Thyroid gland (tissue), 4 donors: Measurements from ENCODE around the gene ZSCAN2. TPM values are rescaled to one million over a fixed set of nuclear protein-coding genes. Genes with fewer than 3 reads are reported as not detected.
"Not testable (repeated sequence)": the region's sequence is repeated elsewhere in the genome, so short reads cannot be mapped to it uniquely, and the experiment has no call there.

ENCODE experiments used
- DNase-seq, 2 donors: peaks; one replicate each; pipeline ENCODE4 v3.0.0-alpha.2; 2019
- H3K27ac ChIP-seq, 3 donors: fragments of 200-600 bp; sonication (generic); 1 replicate in 2 of 3; 2 replicates in 1 of 3; pipeline ENCODE4 v1.5.1; 2016 to 2019; ENCODE audit warnings: mild to moderate bottlenecking in 1 of 3, moderate library complexity in 1 of 3
- H3K27me3 ChIP-seq: fragments of 200-600 bp; sonication (generic); one replicate; pipeline ENCODE4 v1.5.1; 2019
- H3K36me3 ChIP-seq, 2 donors: fragments of 200-600 bp; sonication (generic); one replicate each; pipeline ENCODE4 v1.5.1; 2016 to 2019
- H3K4me1 ChIP-seq, 2 donors: fragments of 200-600 bp; sonication (generic); one replicate each; pipeline ENCODE4 v1.5.1; 2017 to 2019
- H3K4me3 ChIP-seq, 3 donors: fragments of 200-600 bp; sonication (generic); replicated peaks in 1 of 3; 1 replicate in 2 of 3; 2 replicates in 1 of 3; pipeline ENCODE4 v1.5.1; 2016; ENCODE audit warnings: mild to moderate bottlenecking in 1 of 3
- H3K9me3 ChIP-seq: fragments of 200-600 bp; sonication (generic); one replicate; pipeline ENCODE4 v1.5.1; 2017
- POLR2A ChIP-seq, 2 donors: fragments of 450-650 bp; IDR thresholded peaks; one replicate each; pipeline ENCODE4 v1.6.1; 2017; ENCODE audit warnings: antibody characterized with exemption in 2 of 2, mild to moderate bottlenecking in 2 of 2, moderate library complexity in 1 of 2
- WGBS, 2 donors: methylation state at CpG; one replicate each; pipeline ENCODE4 v1.1.5; 2017; 5-methylcytosine and 5-hydroxymethylcytosine counted together
- intact Hi-C: fragments of 100-400 bp; cut with DNase I; formaldehyde crosslinking; loops from one replicate; pipeline ENCODE4 v1.15.1; 2023
- total RNA-seq, 4 donors: library from RNA; depleted of rRNA; stranded (reverse); fragments of >200 nt; gene quantifications; one replicate each; pipeline ENCODE4 v1.2.3, GENCODE V29; 2016
- TF ChIP-seq, protein P1 (sequence below), 6 experiments: fragments of 200-600 bp in 3 of 6; fragments of 450-650 bp in 3 of 6; sonication (generic) in 3 of 6; IDR thresholded peaks; one replicate each; pipeline ENCODE4 v1.5.1; 2016 to 2019; ENCODE audit warnings: antibody characterized with exemption in 6 of 6, mild to moderate bottlenecking in 2 of 6, inconsistent platforms in 1 of 6, moderate library complexity in 1 of 6

ZSCAN2 gene
- total RNA-seq = 10 to 100 TPM in 2 of 4 donors, 1 to 10 TPM in 2; 9.1 to 22.7 (median 11.7) TPM

DNA sequence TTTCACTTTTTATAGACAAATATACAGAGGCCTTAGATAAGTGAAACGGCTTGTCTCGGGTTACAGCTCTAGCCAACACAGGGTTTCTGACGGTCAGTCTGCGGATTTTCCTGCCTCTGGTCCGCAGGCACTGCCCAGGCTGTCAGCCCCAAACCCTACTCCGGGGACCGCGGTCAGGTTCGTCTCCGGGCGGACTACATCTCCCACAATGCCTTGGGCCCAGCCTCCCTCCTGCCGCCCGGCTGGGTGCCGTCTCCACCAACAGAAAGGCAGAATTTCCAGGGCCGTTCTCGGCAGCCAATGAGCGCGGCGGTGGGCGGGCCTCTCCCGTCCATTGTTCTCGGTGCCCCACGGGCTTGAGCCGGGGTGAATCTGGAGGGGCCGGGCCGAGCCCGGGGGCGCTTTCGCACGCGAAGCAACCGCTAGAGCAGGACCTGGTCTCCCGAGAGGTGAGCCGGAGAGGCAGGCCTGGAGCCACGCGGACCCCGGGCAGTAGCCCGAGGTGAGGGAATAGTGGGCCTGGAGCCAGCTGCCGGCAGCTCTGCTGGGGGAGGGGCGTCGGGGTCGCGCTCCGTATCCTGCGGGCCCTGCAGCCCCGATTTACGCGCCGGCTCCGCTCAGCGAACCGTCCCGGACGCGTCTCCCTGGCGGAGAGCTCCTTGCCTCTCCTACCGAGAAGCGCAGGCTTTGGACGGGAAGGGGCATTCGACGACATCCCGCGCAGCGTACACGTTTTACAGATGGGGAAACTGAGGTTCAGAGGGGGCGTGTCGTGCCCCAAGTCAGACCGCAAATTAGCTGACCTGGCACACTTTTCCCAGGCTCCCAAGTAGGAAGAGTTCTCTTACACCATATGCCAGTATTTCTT is at the start of gene ZSCAN2:
Gene ZSCAN2 (plus strand): TSS at position 323 of the 868 bp plus-strand sequence. CDS start 2,919 bp downstream, outside the sequence.
- DNase-seq = peak; percentile 96 to 97
- Histone ChIP-seq H3K4me3 (peak within 1 kb of the TSS; percentile 57 to 94 (median 74)), H3K27ac (peak within 1 kb of the TSS in 2 of 3 donors; percentile 27 to 66), H3K36me3 (no peaks in the 10 kb centered on the region), H3K4me1 (peaks cover 8% of the 10 kb centered on the region in 2 donors), H3K27me3 (no peaks in the 10 kb centered on the region), H3K9me3 (no peaks in the 10 kb centered on the region)
- 0 to 2% methylated on average over 21 to 43 of the region's 68 CpGs for WGBS, 2 donors
- TF ChIP-seq, protein P1, sequence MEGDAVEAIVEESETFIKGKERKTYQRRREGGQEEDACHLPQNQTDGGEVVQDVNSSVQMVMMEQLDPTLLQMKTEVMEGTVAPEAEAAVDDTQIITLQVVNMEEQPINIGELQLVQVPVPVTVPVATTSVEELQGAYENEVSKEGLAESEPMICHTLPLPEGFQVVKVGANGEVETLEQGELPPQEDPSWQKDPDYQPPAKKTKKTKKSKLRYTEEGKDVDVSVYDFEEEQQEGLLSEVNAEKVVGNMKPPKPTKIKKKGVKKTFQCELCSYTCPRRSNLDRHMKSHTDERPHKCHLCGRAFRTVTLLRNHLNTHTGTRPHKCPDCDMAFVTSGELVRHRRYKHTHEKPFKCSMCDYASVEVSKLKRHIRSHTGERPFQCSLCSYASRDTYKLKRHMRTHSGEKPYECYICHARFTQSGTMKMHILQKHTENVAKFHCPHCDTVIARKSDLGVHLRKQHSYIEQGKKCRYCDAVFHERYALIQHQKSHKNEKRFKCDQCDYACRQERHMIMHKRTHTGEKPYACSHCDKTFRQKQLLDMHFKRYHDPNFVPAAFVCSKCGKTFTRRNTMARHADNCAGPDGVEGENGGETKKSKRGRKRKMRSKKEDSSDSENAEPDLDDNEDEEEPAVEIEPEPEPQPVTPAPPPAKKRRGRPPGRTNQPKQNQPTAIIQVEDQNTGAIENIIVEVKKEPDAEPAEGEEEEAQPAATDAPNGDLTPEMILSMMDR (IDR thresholded peaks at IDR 0.05) = peak in 1 of 6 experiments; percentile 1
- TF ChIP-seq POLR2A (IDR thresholded peaks at IDR 0.05) = peak in 1 of 2 donors; percentile 60
- intact Hi-C loops = loop anchor here (5.0 kb wide), 1 partner anchor 41 kb away; no protein-coding TSS in a partner anchor

DNA sequence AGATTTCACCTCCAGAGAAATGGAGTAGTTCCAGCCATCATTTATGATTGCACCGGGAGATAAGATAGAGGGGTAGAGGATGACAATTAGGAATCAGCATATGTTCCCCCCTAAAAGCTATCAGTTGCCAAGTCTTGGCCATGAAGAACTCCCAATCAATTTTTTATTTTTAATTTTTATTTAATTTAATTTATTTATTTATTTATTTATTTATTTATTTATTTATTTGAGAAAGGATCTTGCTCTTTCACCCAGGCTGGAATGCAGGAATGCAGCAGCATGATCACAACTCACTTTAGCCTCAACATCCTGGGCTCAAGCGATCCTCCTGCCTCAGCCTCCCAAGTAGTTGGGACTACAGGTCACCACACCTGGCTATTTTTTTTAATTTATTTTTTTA is 49.2 kb upstream of the ZSCAN2 start:
- H3K36me3 ChIP-seq, H3K27me3 ChIP-seq, intact Hi-C loops, H3K4me3 ChIP-seq, H3K27ac ChIP-seq, H3K9me3 ChIP-seq, DNase-seq: not testable (repeated sequence)
- H3K4me1 ChIP-seq = peaks cover 10 to 16% of the 10 kb centered on the region in 2 donors
- 96 to 98% methylated on average over 2 of the region's 2 CpGs for whole genome bisulfite sequencing, 2 donors

DNA sequence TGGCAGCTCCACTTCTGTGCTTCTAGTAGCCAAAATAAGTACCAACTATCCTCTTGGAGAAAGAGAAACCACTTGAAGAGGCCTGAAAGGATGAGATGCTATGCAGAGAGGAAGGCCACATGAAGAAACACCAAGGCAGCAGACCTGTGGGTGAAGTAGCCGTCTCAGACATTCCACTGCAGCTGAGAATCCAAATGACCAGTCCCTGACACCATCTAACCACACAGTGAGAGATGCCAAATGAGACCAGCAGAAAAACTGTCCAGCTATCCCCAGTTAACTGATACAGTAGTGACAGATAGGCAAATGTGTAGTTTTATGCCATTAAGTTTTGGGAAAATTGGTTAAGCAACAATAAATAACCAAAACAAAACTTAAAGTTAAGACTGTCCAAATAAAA is 47.9 kb upstream of the ZSCAN2 start:
- peaks cover 10 to 16% of the 10 kb centered on the region in 2 donors for H3K4me1 ChIP-seq
- H3K36me3 ChIP-seq = no peaks in the 10 kb centered on the region
- H3K9me3 ChIP-seq = no peaks in the 10 kb centered on the region
- intact Hi-C loops = no loop called here
- no peaks in the 10 kb centered on the region for H3K27me3 ChIP-seq
- DNase-seq = no peak
- 76 to 89% methylated on average over 1 of the region's 1 CpG for WGBS, 2 donors
- TF ChIP-seq, protein P1 (IDR thresholded peaks at IDR 0.05) = no peak
- no peak for TF ChIP-seq POLR2A (IDR thresholded peaks at IDR 0.05)
- no peak overlapping the region for H3K27ac ChIP-seq
- H3K4me3 ChIP-seq = no peak overlapping the region

DNA sequence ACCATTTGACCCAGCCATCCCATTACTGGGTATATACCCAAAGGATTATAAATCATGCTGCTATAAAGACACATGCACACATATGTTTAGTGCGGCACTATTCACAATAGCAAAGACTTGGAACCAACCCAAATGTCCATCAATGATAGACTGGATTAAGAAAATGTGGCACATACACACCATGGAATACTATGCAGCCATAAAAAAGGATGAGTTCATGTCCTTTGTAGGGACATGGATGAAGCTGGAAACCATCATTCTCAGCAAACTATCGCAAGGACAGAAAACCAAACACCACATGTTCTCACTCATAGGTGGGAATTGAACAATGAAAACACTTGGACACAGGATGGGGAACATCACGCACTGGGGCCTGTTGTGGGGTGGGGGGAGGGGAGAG is 44.1 kb upstream of the ZSCAN2 start:
- H3K4me3 ChIP-seq, H3K36me3 ChIP-seq, H3K27me3 ChIP-seq, intact Hi-C loops, DNase-seq, H3K9me3 ChIP-seq, H3K27ac ChIP-seq: not testable (repeated sequence)
- H3K4me1 ChIP-seq = peaks cover 10 to 16% of the 10 kb centered on the region in 2 donors
- WGBS, 2 donors = 96 to 100% methylated on average over 2 to 3 of the region's 3 CpGs

DNA sequence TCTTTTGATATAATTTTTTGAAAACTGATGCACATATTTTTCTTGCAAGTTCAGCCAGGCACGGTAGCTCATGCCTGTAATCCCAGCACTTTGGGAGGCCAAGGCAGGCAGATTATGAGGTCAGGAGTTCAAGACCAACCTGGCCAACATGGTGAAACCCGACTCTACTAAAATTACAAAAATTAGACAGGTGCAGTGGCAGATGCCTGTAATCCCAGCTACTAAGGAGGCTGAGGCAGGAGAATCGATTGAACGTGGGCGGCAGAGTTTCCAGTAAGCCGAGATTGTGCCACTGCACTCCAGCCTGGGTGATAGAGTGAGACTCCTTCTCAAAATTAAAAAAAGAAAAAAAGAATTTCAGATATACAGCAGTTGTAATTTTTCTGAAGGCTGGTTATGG is 32.8 kb upstream of the ZSCAN2 start:
- WGBS, 2 donors = 93% methylated on average over 6 of the region's 6 CpGs
- DNase-seq, H3K4me1 ChIP-seq, intact Hi-C loops, H3K36me3 ChIP-seq, H3K27me3 ChIP-seq, H3K9me3 ChIP-seq, H3K27ac ChIP-seq, H3K4me3 ChIP-seq: not testable (repeated sequence)

DNA sequence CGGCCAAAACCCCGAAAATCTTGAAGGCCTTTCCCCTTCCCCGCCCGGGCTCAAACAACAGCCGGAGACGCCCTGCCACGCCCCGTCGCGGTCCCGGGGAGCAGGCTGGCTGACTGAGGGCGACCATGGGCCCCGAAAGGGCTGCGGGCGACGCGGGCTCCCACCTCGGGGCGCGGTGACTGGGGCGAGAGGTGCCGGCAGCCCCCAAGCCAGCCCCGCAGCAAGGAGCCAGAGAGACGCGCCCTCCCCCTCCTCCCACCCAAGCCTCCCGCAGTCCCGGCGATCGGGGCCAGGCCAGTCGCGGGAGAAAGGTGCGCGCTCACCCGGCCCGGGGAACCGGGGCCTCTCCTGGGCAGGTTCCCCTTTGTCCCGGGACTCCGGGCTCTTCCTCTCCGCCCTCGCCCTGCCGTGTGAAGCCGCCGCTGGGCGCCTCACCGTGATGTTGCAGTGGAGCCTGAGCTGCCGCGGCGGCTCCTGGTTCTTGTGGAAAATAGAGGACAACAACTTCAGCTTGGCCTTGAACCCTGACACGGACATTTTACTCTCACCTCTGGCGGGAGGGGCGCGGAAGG is 30.6 kb upstream of the ZSCAN2 start:
- Histone ChIP-seq H3K9me3 (no peaks in the 10 kb centered on the region), H3K36me3 (no peaks in the 10 kb centered on the region), H3K27ac (peak overlapping the region; percentile 98 to 99 (median 98)), H3K27me3 (no peaks in the 10 kb centered on the region), H3K4me3 (peak overlapping the region; percentile 67 to 93 (median 79)), H3K4me1 (peaks cover 0 to 4% of the 10 kb centered on the region in 2 donors)
- intact Hi-C loops = no loop called here
- DNase-seq = peak; percentile 55 to 56
- WGBS, 2 donors = 0% methylated on average over 4 to 6 of the region's 52 CpGs
- TF ChIP-seq POLR2A (IDR thresholded peaks at IDR 0.05) = no peak
- TF ChIP-seq, protein P1 (IDR thresholded peaks at IDR 0.05) = no peak
